Loucy (cell line): ENCODE results near the gene SLFN12.

Experiments
- H2AFZ ChIP-seq: fragments of 200-600 bp; sonication (generic); 2 replicates; pipeline ENCODE4 v1.6.0; 2016; ENCODE audit warnings: antibody characterized with exemption, mild to moderate bottlenecking, low read length, moderate library complexity
- H3F3A ChIP-seq: fragments of 200-600 bp; 2 replicates; pipeline ENCODE4 v1.6.0; 2016; ENCODE audit warnings: antibody characterized with exemption, low read depth, mild to moderate bottlenecking
- H3K27me3 ChIP-seq: fragments of 200-600 bp; sonication (generic); 2 replicates; pipeline ENCODE4 v1.6.1; 2014; ENCODE audit warnings: low read length, mild to moderate bottlenecking; ENCODE audit not compliant: insufficient read depth, poor library complexity, severe bottlenecking
- H3K36me3 ChIP-seq: fragments of 200-600 bp; sonication (generic); 2 replicates; pipeline ENCODE4 v1.6.1; 2016; ENCODE audit warnings: low read length; ENCODE audit not compliant: insufficient read depth
- H3K4me1 ChIP-seq: fragments of 200-600 bp; sonication (generic); 2 replicates; pipeline ENCODE4 v1.5.1; 2014; ENCODE audit warnings: low read length, mild to moderate bottlenecking; ENCODE audit not compliant: insufficient read depth, poor library complexity, severe bottlenecking
- H3K4me2 ChIP-seq: fragments of 200-600 bp; sonication (generic); 2 replicates; pipeline ENCODE4 v1.6.0; 2014; ENCODE audit warnings: antibody characterized with exemption, low read length, low read depth, mild to moderate bottlenecking; ENCODE audit not compliant: poor library complexity, severe bottlenecking
- H3K4me3 ChIP-seq: fragments of 200-600 bp; sonication (generic); 2 replicates; pipeline ENCODE4 v1.5.1; 2014; ENCODE audit warnings: low read length, mild to moderate bottlenecking, mixed read lengths; ENCODE audit not compliant: poor library complexity, severe bottlenecking
- H3K79me2 ChIP-seq: fragments of 200-600 bp; sonication (generic); 2 replicates; pipeline ENCODE4 v1.6.1; 2014; ENCODE audit warnings: low read length; ENCODE audit not compliant: insufficient read depth
- H3K9ac ChIP-seq: fragments of 200-600 bp; sonication (generic); 2 replicates; pipeline ENCODE4 v1.6.0; 2014; ENCODE audit warnings: mild to moderate bottlenecking, low read depth, low read length, moderate library complexity; ENCODE audit not compliant: poor library complexity, severe bottlenecking
- H3K9me2 ChIP-seq: fragments of 200-600 bp; sonication (generic); replicated peaks from 2 replicates; pipeline ENCODE4 v1.6.1; 2016; ENCODE audit warnings: low read depth, low read length, mixed read lengths
- H3K9me3 ChIP-seq: fragments of 200-600 bp; sonication (generic); 2 replicates; pipeline ENCODE4 v1.6.1; 2014; ENCODE audit warnings: mild to moderate bottlenecking, antibody characterized with exemption, low read length, low read depth; ENCODE audit not compliant: insufficient read depth
- H4K20me1 ChIP-seq: fragments of 200-600 bp; sonication (generic); 2 replicates; pipeline ENCODE4 v1.6.0; 2014; ENCODE audit warnings: antibody characterized with exemption, low read length, mild to moderate bottlenecking; ENCODE audit not compliant: insufficient read depth, poor library complexity, severe bottlenecking
- CTCF ChIP-seq: fragments of 200-600 bp; sonication (generic); conservative IDR thresholded peaks from 2 replicates; pipeline ENCODE4 v1.5.1; 2014; ENCODE audit warnings: mild to moderate bottlenecking, antibody characterized with exemption, low read length
- EZH2phosphoT487 ChIP-seq: fragments of 200-600 bp; IDR thresholded peaks from 2 replicates; pipeline ENCODE4 v1.6.1; 2018; ENCODE audit warnings: antibody characterized with exemption, mild to moderate bottlenecking, moderate library complexity, borderline replicate concordance

The SLFN12 gene

DNA sequence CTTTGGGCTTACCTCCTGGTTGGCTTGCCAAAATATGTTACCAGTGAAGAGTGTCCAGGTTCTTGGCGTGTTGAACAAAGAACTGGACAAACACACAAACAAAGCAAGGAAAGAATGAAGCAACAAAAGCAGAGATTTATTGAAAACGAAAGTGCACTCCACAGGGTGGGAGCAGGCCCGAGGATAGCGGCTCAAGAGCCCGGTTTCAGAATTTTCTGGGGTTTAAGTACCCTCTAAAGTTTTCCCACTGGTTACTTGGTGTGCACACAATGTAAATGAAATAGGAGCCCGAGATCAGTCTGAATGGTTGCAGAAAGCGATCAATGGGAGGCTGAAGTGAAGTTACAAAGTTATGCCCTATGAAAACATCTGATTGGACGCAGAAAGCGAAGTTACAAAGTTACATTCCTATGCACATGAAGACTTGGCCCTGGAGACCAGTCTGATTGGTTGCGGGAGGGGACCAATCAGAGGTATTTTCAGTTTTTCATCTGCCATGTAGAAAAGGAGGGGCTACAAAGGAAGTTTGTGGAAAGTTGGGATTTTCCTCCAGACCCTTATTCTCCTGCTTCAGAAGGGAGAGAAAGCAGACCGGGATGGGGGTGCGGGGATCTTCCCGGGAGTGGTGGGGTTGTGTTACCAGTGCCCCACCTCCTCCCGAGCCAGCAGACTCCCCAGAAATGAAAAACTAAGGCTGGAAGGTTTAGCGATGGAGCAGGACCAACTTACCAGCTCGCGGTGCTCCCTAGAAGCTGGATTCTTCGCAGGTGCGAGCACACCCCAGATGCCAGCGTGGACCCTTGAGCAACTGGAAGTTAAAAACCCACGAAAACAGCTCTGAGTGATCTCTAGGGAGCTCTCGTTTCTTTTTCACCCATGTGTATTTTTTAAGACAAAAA is at the start of gene SLFN12:
Gene SLFN12 (minus strand): TSS at position 325 of the 899 bp plus-strand sequence. CDS start 9,472 bp downstream, outside the sequence.
- H4K20me1 ChIP-seq = no peaks in the 10 kb centered on the region
- no peaks in the 10 kb centered on the region for H3K36me3 ChIP-seq
- peak within 1 kb of the TSS; percentile 81 for H3K9ac ChIP-seq
- peak within 1 kb of the TSS; percentile 74 for H3K4me2 ChIP-seq
- TF ChIP-seq CTCF = no peak
- TF ChIP-seq EZH2phosphoT487 = no peak
- H3K27me3 ChIP-seq = no peaks in the 10 kb centered on the region
- H3K4me1 ChIP-seq = peaks cover 32% of the 10 kb centered on the region
- no peaks in the 10 kb centered on the region for H3F3A ChIP-seq
- H3K79me2 ChIP-seq = peaks cover 6% of the 10 kb centered on the region; the same call in 1 of the 2 replicates
- H2AFZ ChIP-seq = peak within 1 kb of the TSS; percentile 97
- no peaks in the 10 kb centered on the region for H3K9me2 ChIP-seq
- no peaks in the 10 kb centered on the region for H3K9me3 ChIP-seq
- peak within 1 kb of the TSS; percentile 82 for H3K4me3 ChIP-seq

DNA sequence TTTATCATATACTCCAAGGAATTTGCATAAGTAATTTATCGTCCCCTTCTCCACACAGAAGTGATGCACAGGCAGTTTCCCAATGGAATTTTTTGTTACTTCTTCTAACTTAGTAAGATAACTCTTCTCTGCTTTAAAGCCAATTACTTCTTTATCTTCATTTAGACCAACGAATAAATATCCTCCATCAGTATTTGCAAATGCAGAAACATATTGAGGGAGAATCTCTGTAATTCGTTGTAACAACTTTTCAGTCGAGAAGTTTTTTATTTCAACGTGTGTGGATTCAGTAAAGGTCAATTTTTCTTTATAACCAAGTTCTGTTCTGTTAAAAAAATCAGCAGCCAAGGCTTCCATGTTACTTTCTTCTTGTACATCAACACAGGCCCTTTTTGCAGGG is 47.0 kb upstream of the SLFN12 start:
- no peak overlapping the region for H3K9ac ChIP-seq
- H3K4me3 ChIP-seq = no peak overlapping the region
- H3F3A ChIP-seq = no peaks in the 10 kb centered on the region
- no peak overlapping the region for H3K4me2 ChIP-seq
- no peaks in the 10 kb centered on the region for H3K9me2 ChIP-seq
- no peak for TF ChIP-seq EZH2phosphoT487
- no peak for TF ChIP-seq CTCF
- H3K9me3 ChIP-seq = no peaks in the 10 kb centered on the region
- H3K27me3 ChIP-seq = peaks cover 22% of the 10 kb centered on the region
- no peaks in the 10 kb centered on the region for H3K79me2 ChIP-seq
- H2AFZ ChIP-seq = no peak overlapping the region
- H3K4me1 ChIP-seq = peaks cover 12% of the 10 kb centered on the region
- H4K20me1 ChIP-seq = no peaks in the 10 kb centered on the region
- no peaks in the 10 kb centered on the region for H3K36me3 ChIP-seq

- Histone ChIP-seq H4K20me1 (no peaks in the 10 kb centered on the region), H3K9ac (no peak overlapping the region), H3K4me1 (peaks cover 12% of the 10 kb centered on the region)
These were observed 44.9 kb upstream of the SLFN12 start for GRCh38 chr17:35477248-35477647.

More at GRCh38 chr17:35477248-35477647, 44.9 kb upstream of the SLFN12 start:
- H2AFZ ChIP-seq = no peak overlapping the region
- no peak for TF ChIP-seq CTCF
- no peak for TF ChIP-seq EZH2phosphoT487
- no peak overlapping the region for H3K4me3 ChIP-seq
- no peaks in the 10 kb centered on the region for H3K9me2 ChIP-seq
- no peaks in the 10 kb centered on the region for H3F3A ChIP-seq
- peaks cover 22% of the 10 kb centered on the region for H3K27me3 ChIP-seq
- no peaks in the 10 kb centered on the region for H3K79me2 ChIP-seq
- no peak overlapping the region for H3K4me2 ChIP-seq
- H3K36me3 ChIP-seq = no peaks in the 10 kb centered on the region
- no peaks in the 10 kb centered on the region for H3K9me3 ChIP-seq
